GM20000 (cell line): Measurements from ENCODE around the gene DACH1.

ENCODE experiments used
- DNase-seq: peaks from one replicate; pipeline ENCODE4 v3.0.0; 2012; ENCODE audit warnings: low spot score
- TF ChIP-seq, protein P1 (sequence below): IDR thresholded peaks from 2 replicates; pipeline ENCODE4 v1.5.1; 2012; ENCODE audit warnings: mild to moderate bottlenecking, control low read depth; ENCODE audit errors: extremely low read depth, missing control alignments

The DACH1 gene

DNA sequence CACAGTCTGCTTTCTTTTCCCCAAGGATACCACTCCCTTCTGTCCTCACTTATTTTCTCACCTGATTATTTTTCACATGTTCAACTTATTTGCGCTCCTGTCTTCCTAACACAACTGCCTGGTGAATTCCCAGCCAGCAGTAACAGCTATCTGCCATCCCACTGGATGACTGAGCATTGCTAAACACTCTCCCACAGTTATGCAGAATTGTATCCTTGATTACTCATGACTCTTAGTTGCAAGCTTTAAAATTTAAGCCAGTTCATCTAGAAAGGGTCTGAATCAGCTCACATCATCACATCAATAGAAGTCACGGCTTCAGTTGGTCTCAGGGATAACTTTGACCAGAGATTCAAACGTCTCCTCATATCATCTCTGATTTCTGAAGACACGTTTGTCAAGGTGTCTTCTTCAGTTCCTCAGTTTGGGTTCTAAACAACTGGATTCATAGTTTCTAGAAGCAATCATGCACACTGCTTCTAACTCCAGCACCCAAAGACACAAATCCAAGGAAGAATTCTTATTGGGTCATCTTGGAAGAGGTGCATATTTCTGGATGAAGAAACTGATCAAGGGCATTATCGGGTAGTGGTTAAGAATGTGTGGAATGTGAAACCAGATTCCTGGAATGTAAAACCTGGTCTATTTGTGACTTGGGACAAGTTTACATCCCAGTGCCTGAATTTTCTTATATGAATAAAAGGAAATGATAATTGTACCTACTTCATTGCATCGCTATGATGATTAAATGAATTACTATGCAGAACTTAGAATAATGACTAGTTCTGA is 13.9 kb upstream of the DACH1 start:
- DNase-seq = no peak
- TF ChIP-seq, protein P1, sequence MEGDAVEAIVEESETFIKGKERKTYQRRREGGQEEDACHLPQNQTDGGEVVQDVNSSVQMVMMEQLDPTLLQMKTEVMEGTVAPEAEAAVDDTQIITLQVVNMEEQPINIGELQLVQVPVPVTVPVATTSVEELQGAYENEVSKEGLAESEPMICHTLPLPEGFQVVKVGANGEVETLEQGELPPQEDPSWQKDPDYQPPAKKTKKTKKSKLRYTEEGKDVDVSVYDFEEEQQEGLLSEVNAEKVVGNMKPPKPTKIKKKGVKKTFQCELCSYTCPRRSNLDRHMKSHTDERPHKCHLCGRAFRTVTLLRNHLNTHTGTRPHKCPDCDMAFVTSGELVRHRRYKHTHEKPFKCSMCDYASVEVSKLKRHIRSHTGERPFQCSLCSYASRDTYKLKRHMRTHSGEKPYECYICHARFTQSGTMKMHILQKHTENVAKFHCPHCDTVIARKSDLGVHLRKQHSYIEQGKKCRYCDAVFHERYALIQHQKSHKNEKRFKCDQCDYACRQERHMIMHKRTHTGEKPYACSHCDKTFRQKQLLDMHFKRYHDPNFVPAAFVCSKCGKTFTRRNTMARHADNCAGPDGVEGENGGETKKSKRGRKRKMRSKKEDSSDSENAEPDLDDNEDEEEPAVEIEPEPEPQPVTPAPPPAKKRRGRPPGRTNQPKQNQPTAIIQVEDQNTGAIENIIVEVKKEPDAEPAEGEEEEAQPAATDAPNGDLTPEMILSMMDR = no peak

DNA sequence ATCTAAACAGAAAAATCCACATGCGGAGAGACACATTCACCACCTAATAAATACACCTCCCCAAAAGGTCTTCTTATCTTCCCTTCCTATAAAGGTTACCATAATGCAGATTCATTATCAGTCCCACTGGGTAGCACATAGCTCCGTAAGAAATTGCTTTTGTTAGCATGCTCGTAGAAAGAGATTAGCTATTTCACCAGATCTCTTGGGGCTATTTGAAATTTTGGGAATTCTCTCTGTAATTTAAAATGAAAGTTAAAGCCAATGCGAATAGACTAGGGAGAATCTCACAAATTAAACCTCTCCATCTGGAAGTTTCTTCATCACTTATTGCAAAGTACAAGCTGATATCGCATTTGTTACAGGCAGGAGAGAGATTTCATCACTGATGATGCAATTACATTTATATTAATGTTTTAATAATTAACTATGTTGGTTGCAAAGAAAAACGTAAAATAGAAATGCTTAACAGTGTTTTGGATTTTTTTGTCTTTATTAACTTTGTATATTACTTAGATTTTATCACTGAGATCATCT is 12.9 kb upstream of the DACH1 start:
- no peak for DNase-seq
- TF ChIP-seq, protein P1 = no peak

DNA sequence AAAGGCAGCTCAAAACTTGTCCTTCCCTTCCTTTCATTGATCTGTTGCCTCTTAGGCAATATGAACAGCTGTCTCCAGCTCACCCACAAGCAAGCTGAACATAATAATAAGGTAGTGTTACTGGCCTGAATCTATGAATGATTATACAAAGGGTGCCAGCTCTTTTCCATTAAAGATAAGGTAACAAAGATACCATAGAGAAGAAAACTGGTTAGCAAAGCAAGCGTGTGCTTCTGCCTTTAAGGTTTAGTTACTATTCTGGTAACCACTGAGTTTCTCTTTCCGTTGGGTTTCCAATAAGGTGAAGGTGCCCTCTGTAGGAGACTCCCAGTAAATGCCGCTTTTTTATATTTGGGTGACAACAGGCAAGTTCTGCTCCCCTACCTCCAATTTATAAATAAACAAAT is 12.1 kb upstream of the DACH1 start:
- peak; percentile 32 for DNase-seq
- TF ChIP-seq, protein P1 = peak; percentile 17

DNA sequence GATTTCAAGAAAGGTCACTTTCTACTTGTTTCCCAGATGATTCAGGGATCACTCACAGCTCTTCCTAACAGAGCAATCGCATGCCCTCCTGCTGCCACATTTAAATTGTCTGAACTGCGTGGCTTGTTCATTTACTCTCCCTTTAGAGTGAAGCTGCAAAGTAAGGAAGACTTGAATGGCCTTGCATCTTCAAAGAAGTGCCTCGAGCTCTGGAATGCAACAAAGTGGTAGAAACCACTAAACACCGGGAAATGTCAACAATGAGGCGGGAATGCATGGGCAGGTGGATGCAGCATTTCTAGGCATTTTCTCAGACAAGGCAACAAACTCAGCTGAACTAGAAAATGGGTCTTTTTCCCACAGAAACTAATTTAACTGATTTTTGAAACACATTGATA is 10.3 kb upstream of the DACH1 start:
- no peak for DNase-seq
- TF ChIP-seq, protein P1 = no peak

DNA sequence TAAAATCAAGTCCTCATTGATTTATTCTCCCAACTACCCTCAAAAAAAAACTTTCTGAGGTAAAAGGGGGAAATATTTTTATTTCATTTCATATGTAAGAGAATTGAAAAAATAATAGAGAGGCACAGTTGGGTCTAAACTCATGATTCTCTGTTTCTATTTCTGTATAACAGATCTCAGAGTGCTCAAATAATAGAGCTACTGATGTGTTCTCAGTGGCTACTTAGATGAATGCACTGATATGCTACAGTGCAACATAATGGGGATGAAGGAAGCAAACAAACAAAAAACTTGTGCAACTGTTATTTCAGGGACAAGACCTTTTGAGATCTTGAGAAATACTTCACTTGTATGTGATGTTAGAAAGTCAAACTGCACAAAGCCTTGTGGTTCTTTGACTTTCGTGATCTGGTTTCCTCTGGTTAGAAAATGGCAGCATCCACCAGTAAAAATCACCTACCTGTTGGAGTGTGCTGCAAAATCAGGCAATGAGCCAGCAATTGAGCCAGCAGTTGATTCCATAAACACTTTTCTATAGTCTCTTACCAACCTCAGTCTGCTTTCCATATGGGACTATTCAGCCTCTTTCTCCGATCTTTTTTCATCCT is 9.7 kb upstream of the DACH1 start:
- DNase-seq = no peak
- TF ChIP-seq, protein P1 = no peak

DNA sequence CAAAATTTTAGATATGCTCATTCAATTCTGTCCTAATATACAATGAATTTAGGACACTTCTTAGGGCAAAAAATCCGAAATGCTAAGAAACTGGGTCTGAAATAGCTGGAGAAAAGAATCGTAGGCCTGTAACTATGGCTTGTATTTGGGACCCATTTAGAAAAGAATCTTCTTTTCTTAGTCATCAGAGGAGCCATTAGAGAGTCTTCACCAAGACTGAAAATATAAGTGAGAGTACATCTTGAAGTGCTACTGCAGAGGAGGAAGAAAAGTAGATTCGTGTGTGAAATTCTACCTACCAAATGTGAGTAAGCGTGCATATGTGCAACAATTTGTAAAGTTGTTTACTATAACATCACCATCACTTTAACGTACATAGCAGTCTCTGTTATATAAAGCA is 8.8 kb upstream of the DACH1 start:
- DNase-seq = no peak
- TF ChIP-seq, protein P1 = no peak

DNA sequence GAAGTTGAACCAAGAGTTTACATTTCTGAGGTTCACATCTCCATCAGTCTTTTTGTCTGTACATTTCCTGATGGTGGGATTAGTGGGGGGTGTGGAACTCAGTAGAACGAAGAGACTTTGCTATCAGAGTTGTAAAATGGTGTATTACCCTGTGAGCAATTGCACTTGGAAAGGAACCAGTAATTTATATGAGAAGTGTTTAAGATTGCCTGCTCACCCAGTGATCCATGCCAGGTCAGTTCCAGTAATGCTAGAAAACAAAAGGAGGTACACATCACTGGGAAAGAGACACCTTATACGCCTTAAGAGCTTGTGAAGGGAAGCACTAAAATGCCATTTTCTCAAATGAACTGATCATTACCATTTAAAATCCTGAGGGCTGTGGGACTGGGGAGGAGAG is 7.5 kb upstream of the DACH1 start:
- no peak for DNase-seq
- TF ChIP-seq, protein P1 = no peak
